NCI-H146 treated with DMSO at 0.1 percent for 48 hours (cell line): Measurements from ENCODE around the gene CCDC88B.

ENCODE experiments used
- DNase-seq: peaks from one replicate; lab custom pipeline; 2025; ENCODE audit not compliant: unreplicated experiment; lab: John Stamatoyannopoulos, UW

The CCDC88B gene

GRCh38 chr11:64382047-64382446 lies 42.0 kb downstream of the CCDC88B start:
- no peak for DNase-seq

GRCh38 chr11:64382586-64382985 lies 42.6 kb downstream of the CCDC88B start:
- no peak for DNase-seq

- no peak for DNase-seq
Observed at GRCh38 chr11:64383580-64383979, 43.6 kb downstream of the CCDC88B start.

- DNase-seq: no peak
Observed at GRCh38 chr11:64384028-64384737, 44.2 kb downstream of the CCDC88B start.

GRCh38 chr11:64384981-64385944 lies 45.3 kb downstream of the CCDC88B start:
- DNase-seq: no peak

- DNase-seq: no peak
Observed at GRCh38 chr11:64385945-64386704, 46.1 kb downstream of the CCDC88B start.

GRCh38 chr11:64387916-64388315 lies 47.9 kb downstream of the CCDC88B start:
- DNase-seq: no peak

GRCh38 chr11:64388894-64389293 lies 48.9 kb downstream of the CCDC88B start:
- no peak for DNase-seq

- no peak for DNase-seq
Observed at GRCh38 chr11:64389851-64390250, 49.8 kb downstream of the CCDC88B start.

- DNase-seq: no peak
Observed at GRCh38 chr11:64390558-64390957, 50.6 kb downstream of the CCDC88B start.

- no peak for DNase-seq
Observed at GRCh38 chr11:64391839-64392238, 51.8 kb downstream of the CCDC88B start.

GRCh38 chr11:64395545-64396078 lies 55.6 kb downstream of the CCDC88B start:
- no peak for DNase-seq

GRCh38 chr11:64396079-64396591 lies 56.1 kb downstream of the CCDC88B start:
- no peak for DNase-seq

- DNase-seq: no peak
Observed at GRCh38 chr11:64400102-64400501, 60.1 kb downstream of the CCDC88B start.

GRCh38 chr11:64400667-64401066 lies 60.7 kb downstream of the CCDC88B start:
- no peak for DNase-seq

- no peak for DNase-seq
Observed at GRCh38 chr11:64401775-64402174, 61.8 kb downstream of the CCDC88B start.

GRCh38 chr11:64403106-64403505 lies 63.1 kb downstream of the CCDC88B start:
- no peak for DNase-seq

- no peak for DNase-seq
Observed at GRCh38 chr11:64406221-64406946, 66.4 kb downstream of the CCDC88B start.
